A673 (cell line): ENCODE data around the gene IQGAP2. TPM values are rescaled to one million over a fixed set of nuclear protein-coding genes. Genes with fewer than 3 reads are reported as not detected.

Source experiments
- BruUV-seq: library from RNA; stranded (reverse); fragments of 400-500 nt; replicated peaks from 2 replicates; lab custom pipeline; 2021; lab: Mats Ljungman, UMichigan
- CTCF ChIA-PET: fragments of 300-600 bp; sonication (Branson Sonifier 250); formaldehyde crosslinking; loops from one replicate; lab custom pipeline; 2022; ENCODE audit warnings: antibody characterized with exemption; lab: Charles Lee
- POLR2A ChIA-PET: fragments of 300-600 bp; sonication (Branson Sonifier 250); formaldehyde crosslinking; loops from one replicate; lab custom pipeline; 2022; ENCODE audit warnings: antibody characterized with exemption; ENCODE audit not compliant: low non-redundant PET; lab: Charles Lee
- DNase-seq: peaks from one replicate; pipeline ENCODE4 v3.0.0-alpha.2; 2015; ENCODE audit warnings: low spot score
- H3K27ac ChIP-seq: fragments of 200-600 bp; sonication (generic); 2 replicates; pipeline ENCODE4 v1.5.1; 2016; ENCODE audit warnings: mixed run types, low read depth, mild to moderate bottlenecking, mixed read lengths, antibody characterized with exemption, low read length; ENCODE audit not compliant: poor library complexity, severe bottlenecking
- H3K27me3 ChIP-seq: fragments of 200-600 bp; sonication (generic); replicated peaks from 2 replicates; pipeline ENCODE4 v1.6.1; 2017; ENCODE audit warnings: mixed run types, low read depth, mild to moderate bottlenecking, mixed read lengths, antibody characterized with exemption, low read length; ENCODE audit not compliant: insufficient read depth, poor library complexity
- H3K36me3 ChIP-seq: fragments of 200-600 bp; sonication (generic); 2 replicates; pipeline ENCODE4 v1.6.1; 2016; ENCODE audit warnings: mixed run types, mild to moderate bottlenecking, mixed read lengths, antibody characterized with exemption, low read length; ENCODE audit not compliant: insufficient read depth, poor library complexity, severe bottlenecking
- H3K4me1 ChIP-seq: fragments of 200-600 bp; sonication (generic); 2 replicates; pipeline ENCODE4 v1.6.1; 2017; ENCODE audit warnings: mixed run types, mild to moderate bottlenecking, mixed read lengths, antibody characterized with exemption, low read length; ENCODE audit not compliant: insufficient read depth, poor library complexity, severe bottlenecking
- H3K4me3 ChIP-seq: fragments of 200-600 bp; sonication (generic); 2 replicates; pipeline ENCODE4 v1.5.1; 2016; ENCODE audit warnings: low read depth, mixed run types, mild to moderate bottlenecking, mixed read lengths, low read length; ENCODE audit not compliant: poor library complexity, severe bottlenecking
- H3K9me3 ChIP-seq: fragments of 200-600 bp; sonication (generic); 2 replicates; pipeline ENCODE4 v1.6.1; 2016; ENCODE audit warnings: mixed run types, low read depth, mild to moderate bottlenecking, mixed read lengths, antibody characterized with exemption, low read length; ENCODE audit not compliant: poor library complexity, severe bottlenecking
- EZH2 ChIP-seq: fragments of 200-600 bp; sonication (generic); IDR thresholded peaks from 2 replicates; pipeline ENCODE4 v1.6.1; 2017; ENCODE audit warnings: borderline replicate concordance, low read depth, mild to moderate bottlenecking, mixed read lengths, antibody characterized with exemption, low read length; ENCODE audit not compliant: poor library complexity, severe bottlenecking
- intact Hi-C: fragments of 100-400 bp; cut with micrococcal nuclease; formaldehyde crosslinking; loops from one replicate; pipeline ENCODE4 v1.10.0; 2022; ENCODE audit not compliant: unreplicated experiment
- total RNA-seq: library from RNA; stranded (reverse); gene quantifications from 2 replicates; pipeline ENCODE4 v1.2.3, GENCODE V29; 2021
- TF ChIP-seq, protein P1 (sequence below): fragments of 300-800, 200-600 bp; sonication (generic); conservative IDR thresholded peaks from 2 replicates; pipeline ENCODE4 v1.5.1; 2017; ENCODE audit warnings: low read depth, mild to moderate bottlenecking, antibody characterized with exemption, low read length, moderate library complexity, mixed read lengths

The IQGAP2 gene
- total RNA-seq, 1 experiment from 2014 or later = 26.8 TPM

DNA sequence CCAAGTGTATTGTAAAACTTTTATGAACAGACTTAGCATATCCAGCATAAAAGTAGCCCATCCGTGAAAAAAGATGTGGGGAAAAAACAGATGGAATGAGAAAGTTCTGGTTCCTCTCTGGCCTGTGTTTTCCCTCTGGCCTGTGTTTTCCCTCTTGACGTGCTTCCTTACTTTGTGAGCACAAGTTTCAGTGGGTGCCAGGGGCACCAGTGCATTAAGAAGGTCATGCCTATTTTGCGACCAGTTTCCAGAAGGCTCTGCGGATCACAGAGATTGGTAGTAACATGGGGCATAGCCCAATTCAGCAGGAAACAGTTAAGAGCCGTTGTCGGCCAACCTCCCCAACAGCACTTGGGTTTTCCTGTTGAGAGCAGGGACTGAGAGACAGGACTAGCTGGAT, 43.7 kb downstream of the IQGAP2 start:
- H3K4me1 ChIP-seq = peaks cover 6% of the 10 kb centered on the region
- POLR2A ChIA-PET = interaction anchor here (0.6 kb wide), 1 partner anchor 197 kb away, joined by 3 read pairs; no protein-coding TSS in a partner anchor
- intact Hi-C loops = no loop called here

DNA sequence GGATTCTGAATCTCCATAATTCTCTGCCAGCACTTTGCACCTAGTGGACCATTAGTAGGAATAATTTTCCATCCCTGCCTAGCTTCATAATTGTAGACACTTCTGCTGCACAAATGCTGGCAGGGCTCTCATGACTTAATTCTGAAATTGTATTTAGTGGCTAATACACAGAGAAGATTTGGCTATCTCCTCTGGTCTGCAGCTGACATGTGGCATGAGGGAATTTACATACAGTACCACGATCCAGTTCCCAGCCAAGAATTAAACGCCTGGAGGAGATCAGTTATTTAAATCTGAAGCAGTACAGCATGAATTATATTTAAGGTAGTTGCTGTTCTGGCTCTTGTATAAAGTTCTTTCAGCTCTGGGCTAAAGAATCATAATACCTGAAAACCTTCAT, 46.5 kb downstream of the IQGAP2 start:
- Histone ChIP-seq H3K27me3 (no peaks in the 10 kb centered on the region), H3K27ac (no peak overlapping the region), H3K4me1 (peaks cover 6% of the 10 kb centered on the region), H3K36me3 (no peaks in the 10 kb centered on the region), H3K9me3 (no peaks in the 10 kb centered on the region), H3K4me3 (no peak overlapping the region)
- DNase-seq = no peak
- TF ChIP-seq EZH2 = no peak
- TF ChIP-seq, protein P1, sequence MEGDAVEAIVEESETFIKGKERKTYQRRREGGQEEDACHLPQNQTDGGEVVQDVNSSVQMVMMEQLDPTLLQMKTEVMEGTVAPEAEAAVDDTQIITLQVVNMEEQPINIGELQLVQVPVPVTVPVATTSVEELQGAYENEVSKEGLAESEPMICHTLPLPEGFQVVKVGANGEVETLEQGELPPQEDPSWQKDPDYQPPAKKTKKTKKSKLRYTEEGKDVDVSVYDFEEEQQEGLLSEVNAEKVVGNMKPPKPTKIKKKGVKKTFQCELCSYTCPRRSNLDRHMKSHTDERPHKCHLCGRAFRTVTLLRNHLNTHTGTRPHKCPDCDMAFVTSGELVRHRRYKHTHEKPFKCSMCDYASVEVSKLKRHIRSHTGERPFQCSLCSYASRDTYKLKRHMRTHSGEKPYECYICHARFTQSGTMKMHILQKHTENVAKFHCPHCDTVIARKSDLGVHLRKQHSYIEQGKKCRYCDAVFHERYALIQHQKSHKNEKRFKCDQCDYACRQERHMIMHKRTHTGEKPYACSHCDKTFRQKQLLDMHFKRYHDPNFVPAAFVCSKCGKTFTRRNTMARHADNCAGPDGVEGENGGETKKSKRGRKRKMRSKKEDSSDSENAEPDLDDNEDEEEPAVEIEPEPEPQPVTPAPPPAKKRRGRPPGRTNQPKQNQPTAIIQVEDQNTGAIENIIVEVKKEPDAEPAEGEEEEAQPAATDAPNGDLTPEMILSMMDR = no peak
- no TSS peak for BruUV-seq
- intact Hi-C loops = no loop called here
- ChIA-PET POLR2A (no interaction called here), CTCF (no interaction called here)

More for the DNA sequence above, 43.7 kb downstream of the IQGAP2 start:
- Histone ChIP-seq H3K36me3 (no peaks in the 10 kb centered on the region), H3K27ac (no peak overlapping the region), H3K27me3 (no peaks in the 10 kb centered on the region), H3K9me3 (no peaks in the 10 kb centered on the region), H3K4me3 (no peak overlapping the region)
- TF ChIP-seq, protein P1 = no peak
- no peak for TF ChIP-seq EZH2
- CTCF ChIA-PET = no interaction called here
- no peak for DNase-seq
- BruUV-seq = no TSS peak

DNA sequence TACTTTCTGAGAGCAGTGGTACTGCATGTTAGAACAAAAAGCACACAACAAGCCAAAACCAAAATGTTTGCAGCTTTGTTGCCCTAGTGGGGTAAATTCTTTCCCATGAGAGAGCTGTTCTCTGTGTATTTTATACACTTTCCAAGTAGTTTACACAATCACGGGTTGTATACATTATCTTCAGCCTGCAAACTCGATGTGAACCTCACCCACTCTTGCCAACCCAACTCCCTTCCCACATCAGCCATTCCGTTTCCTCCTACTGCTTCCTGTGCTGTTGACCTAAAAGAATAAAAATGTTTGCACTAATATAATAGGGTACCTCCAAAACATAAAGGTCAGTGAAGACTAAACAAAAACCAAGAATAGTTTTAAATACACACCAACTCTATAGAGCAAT, 47.0 kb downstream of the IQGAP2 start:
- CTCF ChIA-PET = no interaction called here

More for the DNA sequence above, 47.0 kb downstream of the IQGAP2 start:
- Histone ChIP-seq H3K4me1 (peaks cover 6% of the 10 kb centered on the region), H3K27me3 (no peaks in the 10 kb centered on the region), H3K9me3 (no peaks in the 10 kb centered on the region), H3K27ac (no peak overlapping the region), H3K36me3 (no peaks in the 10 kb centered on the region), H3K4me3 (no peak overlapping the region)
- POLR2A ChIA-PET = no interaction called here
- no TSS peak for BruUV-seq
- intact Hi-C loops = no loop called here
- DNase-seq = no peak
- no peak for TF ChIP-seq EZH2
- TF ChIP-seq, protein P1 = no peak
